ENCODE data around the gene TMEM151A. TPM values are rescaled to one million over a fixed set of nuclear protein-coding genes. Genes with fewer than 3 reads are reported as not detected.

TMEM151A gene
- total RNA-seq, 1 donor from 2014 or later, result 19.2 TPM

DNA sequence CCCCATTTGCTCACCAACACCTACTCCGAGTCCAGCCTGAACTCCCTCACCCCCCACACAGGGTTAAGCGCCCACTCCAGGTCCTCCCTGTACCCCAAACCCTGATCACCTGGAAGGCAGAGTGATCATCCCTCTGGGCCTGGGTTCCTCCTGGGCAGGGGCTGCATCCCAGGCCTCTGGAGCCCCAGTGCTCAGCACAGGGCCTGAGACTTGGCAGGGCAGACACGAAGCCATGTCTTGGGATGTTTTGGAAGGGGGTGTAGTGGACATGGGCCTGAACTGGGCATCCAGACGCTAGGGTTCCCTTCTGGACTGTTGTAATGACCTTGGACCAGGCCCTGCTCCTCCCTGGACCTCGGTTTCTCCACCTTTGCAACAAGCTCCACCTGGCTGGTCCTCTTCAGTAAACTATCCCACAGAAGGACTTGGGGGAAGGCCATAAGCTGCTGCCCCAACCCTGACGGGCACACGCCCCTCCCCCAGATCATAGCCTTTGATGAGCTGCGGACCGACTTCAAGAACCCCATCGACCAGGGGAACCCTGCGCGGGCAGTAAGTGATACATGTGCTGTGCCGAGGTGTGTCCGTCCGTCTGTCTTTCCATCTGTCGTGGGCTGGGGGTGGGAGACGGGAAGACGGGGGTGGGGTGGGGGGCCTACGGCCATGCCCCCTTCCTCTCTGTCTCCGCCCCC is 9.8 kb upstream of the TMEM151A start:
- H3K27ac Mint-ChIP-seq (ENCODE audit: unreplicated experiment), result peak overlapping the region; percentile 76
- no peak for DNase-seq
- H3K4me1 Mint-ChIP-seq (ENCODE audit: low read depth, unreplicated experiment), result peaks cover 30% of the 10 kb centered on the region
- H3K36me3 Mint-ChIP-seq (ENCODE audit: unreplicated experiment), result no peaks in the 10 kb centered on the region
- TF ChIP-seq, protein P1, sequence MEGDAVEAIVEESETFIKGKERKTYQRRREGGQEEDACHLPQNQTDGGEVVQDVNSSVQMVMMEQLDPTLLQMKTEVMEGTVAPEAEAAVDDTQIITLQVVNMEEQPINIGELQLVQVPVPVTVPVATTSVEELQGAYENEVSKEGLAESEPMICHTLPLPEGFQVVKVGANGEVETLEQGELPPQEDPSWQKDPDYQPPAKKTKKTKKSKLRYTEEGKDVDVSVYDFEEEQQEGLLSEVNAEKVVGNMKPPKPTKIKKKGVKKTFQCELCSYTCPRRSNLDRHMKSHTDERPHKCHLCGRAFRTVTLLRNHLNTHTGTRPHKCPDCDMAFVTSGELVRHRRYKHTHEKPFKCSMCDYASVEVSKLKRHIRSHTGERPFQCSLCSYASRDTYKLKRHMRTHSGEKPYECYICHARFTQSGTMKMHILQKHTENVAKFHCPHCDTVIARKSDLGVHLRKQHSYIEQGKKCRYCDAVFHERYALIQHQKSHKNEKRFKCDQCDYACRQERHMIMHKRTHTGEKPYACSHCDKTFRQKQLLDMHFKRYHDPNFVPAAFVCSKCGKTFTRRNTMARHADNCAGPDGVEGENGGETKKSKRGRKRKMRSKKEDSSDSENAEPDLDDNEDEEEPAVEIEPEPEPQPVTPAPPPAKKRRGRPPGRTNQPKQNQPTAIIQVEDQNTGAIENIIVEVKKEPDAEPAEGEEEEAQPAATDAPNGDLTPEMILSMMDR (IDR thresholded peaks at IDR 0.05; ENCODE audit: partially characterized antibody, unreplicated experiment), result no peak
- peak overlapping the region; percentile 67 for H3K4me3 Mint-ChIP-seq (ENCODE audit: unreplicated experiment)
- H3K9me3 Mint-ChIP-seq (ENCODE audit: unreplicated experiment), result peaks cover 9% of the 10 kb centered on the region
- peaks cover 18% of the 10 kb centered on the region for H3K27me3 Mint-ChIP-seq (ENCODE audit: unreplicated experiment)

DNA sequence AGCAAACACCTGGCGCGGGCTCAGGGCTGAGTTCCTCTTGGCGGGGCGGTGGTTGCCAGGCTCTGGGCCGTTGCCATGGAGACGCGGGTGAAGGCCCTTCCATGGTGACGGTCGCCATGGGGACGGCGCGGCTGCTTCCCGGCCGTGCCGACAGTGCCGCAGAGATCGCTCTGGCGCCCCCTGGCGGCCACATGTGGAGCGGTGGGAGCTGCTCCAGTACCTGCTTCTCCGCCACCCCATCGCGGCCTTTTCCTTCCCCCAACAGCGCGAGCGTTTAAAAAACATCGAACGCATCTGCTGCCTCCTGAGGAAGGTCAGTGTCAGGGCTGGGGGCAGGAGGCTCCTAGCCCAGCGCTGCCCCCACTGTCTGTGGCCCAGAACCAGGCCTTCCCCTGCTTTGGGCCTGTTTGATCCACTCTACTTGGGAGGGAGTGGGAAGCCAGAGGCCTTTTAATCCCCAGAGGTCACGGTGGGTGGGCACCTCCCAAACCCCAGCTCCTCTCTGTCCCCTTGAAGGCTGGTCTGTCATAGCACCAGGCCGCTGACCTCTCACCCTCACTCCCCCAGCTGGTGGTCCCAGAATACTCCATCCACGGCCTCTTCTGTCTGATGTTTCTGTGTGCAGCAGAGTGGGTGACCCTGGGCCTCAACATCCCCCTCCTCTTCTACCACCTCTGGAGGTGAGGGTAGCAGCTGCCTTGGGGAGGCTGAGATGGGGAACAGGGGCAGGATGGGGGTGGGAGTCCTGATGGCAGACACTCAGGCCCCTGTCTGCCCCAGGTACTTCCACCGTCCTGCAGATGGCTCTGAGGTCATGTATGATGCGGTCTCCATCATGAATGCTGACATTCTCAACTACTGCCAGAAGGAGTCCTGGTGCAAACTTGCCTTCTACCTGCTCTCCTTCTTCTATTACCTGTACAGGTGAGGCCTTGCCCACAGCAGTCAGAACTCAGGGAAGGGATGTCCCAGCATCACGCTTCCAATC is 8.9 kb upstream of the TMEM151A start:
- TF ChIP-seq, protein P1 (IDR thresholded peaks at IDR 0.05; ENCODE audit: partially characterized antibody, unreplicated experiment), result peak; percentile 100
- Mint-ChIP-seq H3K36me3 (ENCODE audit: unreplicated experiment) (no peaks in the 10 kb centered on the region), H3K4me1 (ENCODE audit: low read depth, unreplicated experiment) (peaks cover 36% of the 10 kb centered on the region), H3K27me3 (ENCODE audit: unreplicated experiment) (peaks cover 19% of the 10 kb centered on the region), H3K27ac (ENCODE audit: unreplicated experiment) (peak overlapping the region; percentile 59), H3K9me3 (ENCODE audit: unreplicated experiment) (peaks cover 9% of the 10 kb centered on the region), H3K4me3 (ENCODE audit: unreplicated experiment) (peak overlapping the region; percentile 55)
- peak; percentile 100 for DNase-seq

DNA sequence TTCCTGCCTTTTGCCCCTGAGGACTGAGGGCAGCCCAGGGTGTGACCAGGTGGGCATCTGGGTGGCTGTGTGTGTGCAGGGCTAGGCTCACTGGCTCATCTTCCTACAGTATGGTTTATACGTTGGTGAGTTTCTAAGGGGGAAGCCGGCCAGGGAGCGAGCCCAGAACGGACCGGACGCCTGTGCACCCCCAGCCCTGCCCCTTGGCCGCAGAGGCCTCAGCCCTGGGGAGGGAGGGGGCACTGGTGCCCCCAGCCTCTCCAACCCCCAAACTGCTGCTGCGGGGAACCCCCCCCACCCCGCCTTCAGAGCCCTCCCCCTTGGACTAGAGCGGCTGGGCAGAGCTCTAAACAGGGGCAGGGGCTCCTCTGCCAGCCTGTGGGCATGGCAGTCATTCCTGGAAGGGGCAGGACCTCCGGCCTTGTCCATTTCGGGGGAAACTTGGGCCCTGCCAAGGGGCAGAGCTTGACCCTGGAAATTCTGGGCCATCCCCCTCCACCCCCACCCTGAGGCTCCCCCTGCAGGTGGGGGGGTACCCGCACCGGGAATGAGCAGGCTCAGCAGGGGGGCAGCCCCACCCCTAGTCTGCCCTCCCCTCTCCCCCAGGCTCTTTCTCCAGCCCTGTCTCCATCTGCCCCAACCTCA is 8.1 kb upstream of the TMEM151A start:
- peaks cover 36% of the 10 kb centered on the region for H3K4me1 Mint-ChIP-seq (ENCODE audit: low read depth, unreplicated experiment)
- peak overlapping the region; percentile 42 for H3K4me3 Mint-ChIP-seq (ENCODE audit: unreplicated experiment)
- H3K9me3 Mint-ChIP-seq (ENCODE audit: unreplicated experiment), result peaks cover 9% of the 10 kb centered on the region
- H3K27ac Mint-ChIP-seq (ENCODE audit: unreplicated experiment), result peak overlapping the region; percentile 17
- TF ChIP-seq, protein P1 (IDR thresholded peaks at IDR 0.05; ENCODE audit: partially characterized antibody, unreplicated experiment), result peak; percentile 12
- H3K27me3 Mint-ChIP-seq (ENCODE audit: unreplicated experiment), result peaks cover 19% of the 10 kb centered on the region
- no peak for DNase-seq
- H3K36me3 Mint-ChIP-seq (ENCODE audit: unreplicated experiment), result no peaks in the 10 kb centered on the region

DNA sequence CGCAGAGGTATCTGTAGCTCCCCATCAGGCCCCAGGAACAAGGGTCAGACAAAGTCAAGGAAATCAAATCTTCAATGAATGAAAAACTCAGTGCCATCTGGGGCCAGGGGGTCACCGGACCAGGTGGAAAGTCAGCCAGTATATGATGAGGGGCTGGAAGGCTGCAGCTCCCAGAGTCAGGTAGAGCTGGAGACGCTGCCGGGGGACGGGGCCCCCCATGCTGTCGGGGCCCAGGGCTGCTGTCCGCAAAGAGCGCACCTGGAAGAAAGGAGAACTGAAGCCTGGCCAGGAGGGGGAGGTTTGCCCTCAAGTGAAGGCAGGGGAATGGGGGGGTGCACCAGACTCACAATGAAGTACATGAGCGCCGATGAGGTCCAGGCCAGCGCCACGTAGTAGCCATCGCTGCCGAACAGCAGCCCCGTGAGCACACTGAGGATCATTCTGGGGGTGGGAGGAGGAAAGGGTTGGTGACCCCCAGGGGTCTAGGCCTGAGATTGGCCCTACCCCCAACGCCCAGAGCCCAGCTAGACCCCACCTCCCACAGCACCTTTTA is 7.1 kb upstream of the TMEM151A start:
- Mint-ChIP-seq H3K27me3 (ENCODE audit: unreplicated experiment) (peaks cover 18% of the 10 kb centered on the region), H3K27ac (ENCODE audit: unreplicated experiment) (peak overlapping the region; percentile 28), H3K36me3 (ENCODE audit: unreplicated experiment) (no peaks in the 10 kb centered on the region), H3K9me3 (ENCODE audit: unreplicated experiment) (peaks cover 11% of the 10 kb centered on the region), H3K4me1 (ENCODE audit: low read depth, unreplicated experiment) (peaks cover 34% of the 10 kb centered on the region), H3K4me3 (ENCODE audit: unreplicated experiment) (no peak overlapping the region)
- TF ChIP-seq, protein P1 (IDR thresholded peaks at IDR 0.05; ENCODE audit: partially characterized antibody, unreplicated experiment), result no peak
- DNase-seq, result no peak

Data from glutamatergic neuron (in vitro differentiated cells).